ENCODE data around the gene CCDC27.

GRCh38 chr1:3756394-3756793, 4.1 kb downstream of the CCDC27 start:
- no peak for TF ChIP-seq CTCF (IDR thresholded peaks at IDR 0.05)
- no peak for TF ChIP-seq POLR2A (IDR thresholded peaks at IDR 0.05)
- TF ChIP-seq EP300 (IDR thresholded peaks at IDR 0.05): no peak
- no peak for TF ChIP-seq POLR2AphosphoS5 (IDR thresholded peaks at IDR 0.05)
